ENCODE results near the gene POU6F2.

The POU6F2 gene

DNA sequence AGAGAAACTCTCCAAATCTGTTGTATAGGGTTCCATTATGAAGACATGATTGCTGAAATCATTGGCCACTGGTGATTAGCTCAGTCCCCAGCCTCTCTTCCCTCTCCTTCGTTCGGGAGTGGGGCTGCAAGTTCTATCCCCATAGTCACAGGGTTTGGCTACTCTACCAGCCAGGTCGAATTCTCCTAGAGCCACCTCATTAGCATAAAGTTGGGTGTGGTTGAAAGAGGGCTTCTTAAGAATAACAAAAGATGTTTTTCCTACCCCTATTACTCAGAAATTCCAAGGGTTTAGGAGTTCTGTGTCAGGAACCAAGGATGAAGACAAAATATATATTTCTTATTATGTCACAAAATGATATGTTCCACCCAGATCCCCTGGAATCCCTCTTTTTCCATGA, 422.3 kb downstream of the POU6F2 start:
- H3K27me3 ChIP-seq (ENCODE audit: insufficient read depth, poor library complexity, severe bottlenecking): no peaks in the 10 kb centered on the region
- no peaks in the 10 kb centered on the region for H3K36me3 ChIP-seq (ENCODE audit: low read depth)
- H3K4me1 ChIP-seq (ENCODE audit: insufficient read depth, poor library complexity, severe bottlenecking): no peaks in the 10 kb centered on the region
- H3K4me3 ChIP-seq (ENCODE audit: severe bottlenecking): no peak overlapping the region
- DNase-seq (ENCODE audit: low spot score) (no peak), ATAC-seq (ENCODE audit: low read depth) (no peak)
- TF ChIP-seq, protein P1, sequence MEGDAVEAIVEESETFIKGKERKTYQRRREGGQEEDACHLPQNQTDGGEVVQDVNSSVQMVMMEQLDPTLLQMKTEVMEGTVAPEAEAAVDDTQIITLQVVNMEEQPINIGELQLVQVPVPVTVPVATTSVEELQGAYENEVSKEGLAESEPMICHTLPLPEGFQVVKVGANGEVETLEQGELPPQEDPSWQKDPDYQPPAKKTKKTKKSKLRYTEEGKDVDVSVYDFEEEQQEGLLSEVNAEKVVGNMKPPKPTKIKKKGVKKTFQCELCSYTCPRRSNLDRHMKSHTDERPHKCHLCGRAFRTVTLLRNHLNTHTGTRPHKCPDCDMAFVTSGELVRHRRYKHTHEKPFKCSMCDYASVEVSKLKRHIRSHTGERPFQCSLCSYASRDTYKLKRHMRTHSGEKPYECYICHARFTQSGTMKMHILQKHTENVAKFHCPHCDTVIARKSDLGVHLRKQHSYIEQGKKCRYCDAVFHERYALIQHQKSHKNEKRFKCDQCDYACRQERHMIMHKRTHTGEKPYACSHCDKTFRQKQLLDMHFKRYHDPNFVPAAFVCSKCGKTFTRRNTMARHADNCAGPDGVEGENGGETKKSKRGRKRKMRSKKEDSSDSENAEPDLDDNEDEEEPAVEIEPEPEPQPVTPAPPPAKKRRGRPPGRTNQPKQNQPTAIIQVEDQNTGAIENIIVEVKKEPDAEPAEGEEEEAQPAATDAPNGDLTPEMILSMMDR (IDR thresholded peaks at IDR 0.05; ENCODE audit: poor library complexity, severe bottlenecking): no peak
- H3K9me3 ChIP-seq (ENCODE audit: severe bottlenecking): no peaks in the 10 kb centered on the region
- H3K27ac ChIP-seq (ENCODE audit: poor library complexity, severe bottlenecking): no peak overlapping the region

DNA sequence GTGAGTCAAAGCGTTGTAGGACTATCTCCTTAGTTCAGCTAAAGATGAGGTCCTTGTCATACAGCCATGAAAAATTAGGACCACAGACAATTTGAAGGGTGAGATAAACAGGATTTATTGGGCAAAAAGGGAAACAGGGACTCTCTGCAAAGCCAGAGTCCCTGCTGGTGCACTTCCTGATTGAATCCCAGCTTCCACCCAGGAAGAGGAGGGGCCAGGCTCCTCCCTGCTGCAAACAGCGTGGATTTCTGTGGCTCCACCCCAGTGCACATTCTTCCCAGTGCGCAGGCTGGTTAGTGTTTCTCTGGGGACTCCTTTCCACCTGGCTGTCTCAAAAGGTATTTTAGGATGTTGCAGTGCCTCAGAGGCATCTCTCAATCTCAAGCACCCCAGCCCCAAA, 423.1 kb downstream of the POU6F2 start:
- Histone ChIP-seq H3K4me3 (ENCODE audit: severe bottlenecking) (no peak overlapping the region), H3K27me3 (ENCODE audit: insufficient read depth, poor library complexity, severe bottlenecking) (no peaks in the 10 kb centered on the region), H3K36me3 (ENCODE audit: low read depth) (no peaks in the 10 kb centered on the region), H3K9me3 (ENCODE audit: severe bottlenecking) (no peaks in the 10 kb centered on the region), H3K27ac (ENCODE audit: poor library complexity, severe bottlenecking) (no peak overlapping the region), H3K4me1 (ENCODE audit: insufficient read depth, poor library complexity, severe bottlenecking) (no peaks in the 10 kb centered on the region)
- TF ChIP-seq, protein P1 (IDR thresholded peaks at IDR 0.05; ENCODE audit: poor library complexity, severe bottlenecking): no peak
- ATAC-seq (ENCODE audit: low read depth) (no peak), DNase-seq (ENCODE audit: low spot score) (no peak)

DNA sequence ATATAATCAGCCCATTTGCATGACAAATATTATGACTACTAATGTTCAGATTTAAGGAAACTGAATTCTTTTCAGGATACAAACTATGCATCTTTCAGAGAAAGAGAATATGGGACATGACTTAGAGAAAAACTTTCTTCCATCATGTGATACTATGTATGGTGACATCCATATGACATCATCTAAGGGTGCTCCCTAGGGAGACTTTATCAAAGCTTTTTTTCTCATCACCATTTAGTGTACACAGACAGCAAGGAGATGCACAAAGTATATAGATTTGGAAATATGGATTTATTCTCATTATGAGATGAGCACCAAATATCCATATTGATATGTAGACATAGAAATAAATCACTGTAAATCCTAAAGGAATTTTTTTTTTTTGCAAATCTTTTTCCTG, 424.3 kb downstream of the POU6F2 start:
- H3K27me3 ChIP-seq (ENCODE audit: insufficient read depth, poor library complexity, severe bottlenecking): no peaks in the 10 kb centered on the region
- ATAC-seq (ENCODE audit: low read depth): no peak
- TF ChIP-seq, protein P1 (IDR thresholded peaks at IDR 0.05; ENCODE audit: poor library complexity, severe bottlenecking): no peak
- H3K36me3 ChIP-seq (ENCODE audit: low read depth): no peaks in the 10 kb centered on the region
- DNase-seq (ENCODE audit: low spot score): no peak
- H3K27ac ChIP-seq (ENCODE audit: poor library complexity, severe bottlenecking): no peak overlapping the region
- no peaks in the 10 kb centered on the region for H3K9me3 ChIP-seq (ENCODE audit: severe bottlenecking)
- H3K4me1 ChIP-seq (ENCODE audit: insufficient read depth, poor library complexity, severe bottlenecking): no peaks in the 10 kb centered on the region
- H3K4me3 ChIP-seq (ENCODE audit: severe bottlenecking): no peak overlapping the region

DNA sequence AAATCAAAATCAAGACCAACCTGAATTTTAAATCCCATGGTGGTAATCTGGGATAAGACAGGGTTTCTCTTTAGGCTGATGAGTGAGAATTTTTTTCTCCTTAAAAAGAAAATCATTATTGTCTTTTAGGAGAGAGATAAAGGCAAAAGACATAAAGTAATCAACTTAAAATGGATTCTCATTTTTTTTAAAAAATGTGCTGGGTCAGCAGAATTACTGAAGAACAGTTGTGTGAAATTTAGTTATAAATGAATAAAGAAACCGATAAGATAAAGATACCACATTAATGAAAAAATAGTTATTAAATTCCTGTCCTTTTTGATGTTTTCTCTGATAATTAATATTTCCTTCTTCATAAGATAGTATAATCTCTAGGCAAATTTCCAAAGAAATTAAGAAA, 427.2 kb downstream of the POU6F2 start:
- H3K27me3 ChIP-seq (ENCODE audit: insufficient read depth, poor library complexity, severe bottlenecking): no peaks in the 10 kb centered on the region
- no peak for DNase-seq (ENCODE audit: low spot score)
- no peaks in the 10 kb centered on the region for H3K9me3 ChIP-seq (ENCODE audit: severe bottlenecking)
- TF ChIP-seq, protein P1 (IDR thresholded peaks at IDR 0.05; ENCODE audit: poor library complexity, severe bottlenecking): no peak
- no peak overlapping the region for H3K4me3 ChIP-seq (ENCODE audit: severe bottlenecking)
- H3K27ac ChIP-seq (ENCODE audit: poor library complexity, severe bottlenecking): no peak overlapping the region
- H3K36me3 ChIP-seq (ENCODE audit: low read depth): no peaks in the 10 kb centered on the region
- no peak for ATAC-seq (ENCODE audit: low read depth)
- no peaks in the 10 kb centered on the region for H3K4me1 ChIP-seq (ENCODE audit: insufficient read depth, poor library complexity, severe bottlenecking)

DNA sequence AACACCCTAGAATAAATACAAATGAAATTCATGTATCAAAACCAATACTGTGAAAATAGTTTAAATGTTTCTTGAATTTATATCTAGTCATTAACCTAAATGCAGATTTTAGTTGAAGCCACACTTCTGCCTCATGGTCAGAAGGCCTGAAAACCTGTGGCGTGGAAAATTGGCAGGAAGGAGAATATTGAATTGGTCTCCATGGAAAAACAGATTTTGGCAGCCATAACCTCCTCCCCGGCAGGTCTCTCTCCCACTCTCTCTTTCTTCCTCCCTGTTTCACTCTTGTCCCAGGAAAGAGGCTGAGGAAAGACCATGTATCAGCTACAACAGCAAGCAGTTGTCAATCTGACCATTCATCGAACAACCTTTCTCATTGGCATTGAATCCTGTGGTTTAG, 427.9 kb downstream of the POU6F2 start:
- ATAC-seq (ENCODE audit: low read depth): no peak
- H3K27me3 ChIP-seq (ENCODE audit: insufficient read depth, poor library complexity, severe bottlenecking): no peaks in the 10 kb centered on the region
- TF ChIP-seq, protein P1 (IDR thresholded peaks at IDR 0.05; ENCODE audit: poor library complexity, severe bottlenecking): no peak

More for the DNA sequence above, 427.9 kb downstream of the POU6F2 start:
- Histone ChIP-seq H3K27ac (ENCODE audit: poor library complexity, severe bottlenecking) (no peak overlapping the region), H3K4me1 (ENCODE audit: insufficient read depth, poor library complexity, severe bottlenecking) (no peaks in the 10 kb centered on the region), H3K9me3 (ENCODE audit: severe bottlenecking) (no peaks in the 10 kb centered on the region), H3K36me3 (ENCODE audit: low read depth) (no peaks in the 10 kb centered on the region), H3K4me3 (ENCODE audit: severe bottlenecking) (no peak overlapping the region)
- no peak for DNase-seq (ENCODE audit: low spot score)

Data from RWPE2 (cell line).